Measurements from ENCODE around the gene TMEM174.

The TMEM174 gene

DNA sequence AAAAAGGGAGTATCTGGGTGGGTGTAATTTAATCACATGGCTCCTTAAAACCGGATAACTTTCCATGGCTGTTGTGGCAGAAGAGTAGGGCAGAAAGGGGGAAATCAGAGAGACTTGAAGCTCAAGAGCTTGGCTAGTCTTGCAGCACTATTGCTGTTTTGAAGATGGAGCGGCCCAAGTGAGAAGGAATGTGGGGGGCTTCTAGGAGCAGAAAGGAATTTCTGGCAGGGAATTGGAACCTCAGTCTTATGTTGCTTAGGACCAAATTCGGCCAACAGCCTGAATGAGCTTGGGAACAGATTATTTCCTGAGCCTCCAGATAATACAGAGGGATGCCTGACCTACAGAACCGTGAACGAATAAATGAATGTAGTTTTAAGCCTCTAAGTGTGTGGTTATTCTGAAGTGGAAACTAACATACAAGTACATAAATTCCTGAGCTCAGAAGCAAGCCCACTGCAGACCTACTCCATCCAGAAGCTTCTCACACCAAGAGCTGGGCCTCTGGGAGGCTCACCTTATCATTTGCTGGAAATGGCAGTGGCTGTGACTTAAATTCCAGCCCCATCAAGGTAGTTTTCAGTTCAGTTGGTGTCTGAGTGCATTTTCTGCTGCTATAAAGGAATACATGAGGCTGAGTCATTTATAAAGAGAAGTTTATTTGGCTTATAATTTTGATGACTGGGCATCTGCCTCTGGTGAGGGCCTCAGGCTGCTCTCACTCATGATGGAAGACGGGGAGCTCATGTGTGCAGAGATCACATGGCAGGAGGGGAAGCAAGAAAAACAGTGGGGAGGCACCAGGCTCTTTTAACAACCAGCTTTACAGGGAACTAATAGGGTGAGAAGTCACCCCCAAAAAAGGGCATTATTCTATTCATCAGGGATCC is 15.3 kb upstream of the TMEM174 start:
- Histone ChIP-seq H3K36me3 (ENCODE audit: insufficient read depth, low read length) (no peaks in the 10 kb centered on the region), H3K4me3 (ENCODE audit: low read depth in 1 of 2, low read length in 2 of 2) (no peak overlapping the region), H3K27me3 (ENCODE audit: insufficient read depth, low read length, poor library complexity) (peaks cover 26% of the 10 kb centered on the region), H3K4me2 (ENCODE audit: insufficient read depth, low read length) (no peak overlapping the region), H3K79me2 (ENCODE audit: insufficient read depth, low read length) (no peaks in the 10 kb centered on the region), H3K9ac (ENCODE audit: low read depth, low read length) (no peak overlapping the region), H4K20me1 (ENCODE audit: insufficient read depth, low read length) (no peaks in the 10 kb centered on the region), H2AFZ (ENCODE audit: low read depth, low read length) (no peak overlapping the region), H3K9me3 (ENCODE audit: insufficient read depth, low read length, severe bottlenecking) (no peaks in the 10 kb centered on the region), H3K4me1 (ENCODE audit: insufficient read depth, low read length) (no peaks in the 10 kb centered on the region), H3K27ac (ENCODE audit: low read length) (no peak overlapping the region)
- TF ChIP-seq, protein P1, sequence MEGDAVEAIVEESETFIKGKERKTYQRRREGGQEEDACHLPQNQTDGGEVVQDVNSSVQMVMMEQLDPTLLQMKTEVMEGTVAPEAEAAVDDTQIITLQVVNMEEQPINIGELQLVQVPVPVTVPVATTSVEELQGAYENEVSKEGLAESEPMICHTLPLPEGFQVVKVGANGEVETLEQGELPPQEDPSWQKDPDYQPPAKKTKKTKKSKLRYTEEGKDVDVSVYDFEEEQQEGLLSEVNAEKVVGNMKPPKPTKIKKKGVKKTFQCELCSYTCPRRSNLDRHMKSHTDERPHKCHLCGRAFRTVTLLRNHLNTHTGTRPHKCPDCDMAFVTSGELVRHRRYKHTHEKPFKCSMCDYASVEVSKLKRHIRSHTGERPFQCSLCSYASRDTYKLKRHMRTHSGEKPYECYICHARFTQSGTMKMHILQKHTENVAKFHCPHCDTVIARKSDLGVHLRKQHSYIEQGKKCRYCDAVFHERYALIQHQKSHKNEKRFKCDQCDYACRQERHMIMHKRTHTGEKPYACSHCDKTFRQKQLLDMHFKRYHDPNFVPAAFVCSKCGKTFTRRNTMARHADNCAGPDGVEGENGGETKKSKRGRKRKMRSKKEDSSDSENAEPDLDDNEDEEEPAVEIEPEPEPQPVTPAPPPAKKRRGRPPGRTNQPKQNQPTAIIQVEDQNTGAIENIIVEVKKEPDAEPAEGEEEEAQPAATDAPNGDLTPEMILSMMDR (IDR thresholded peaks at IDR 0.05; ENCODE audit: borderline replicate concordance, extremely low read depth, low read length, poor library complexity, severe bottlenecking): no peak
- no peak for TF ChIP-seq EZH2 (IDR thresholded peaks at IDR 0.05; ENCODE audit: borderline replicate concordance, low read depth, low read length, severe bottlenecking)
- ATAC-seq (ENCODE audit: insufficient read depth, low read depth) (no peak), DNase-seq (no peak)

GRCh38 chr5:73158313-73158712 is 14.7 kb upstream of the TMEM174 start:
- no peak for TF ChIP-seq EZH2 (IDR thresholded peaks at IDR 0.05; ENCODE audit: borderline replicate concordance, low read depth, low read length, severe bottlenecking)
- TF ChIP-seq, protein P1 (IDR thresholded peaks at IDR 0.05; ENCODE audit: borderline replicate concordance, extremely low read depth, low read length, poor library complexity, severe bottlenecking): no peak
- ATAC-seq (ENCODE audit: insufficient read depth, low read depth): no peak
- peaks cover 27% of the 10 kb centered on the region for H3K27me3 ChIP-seq (ENCODE audit: insufficient read depth, low read length, poor library complexity)

DNA sequence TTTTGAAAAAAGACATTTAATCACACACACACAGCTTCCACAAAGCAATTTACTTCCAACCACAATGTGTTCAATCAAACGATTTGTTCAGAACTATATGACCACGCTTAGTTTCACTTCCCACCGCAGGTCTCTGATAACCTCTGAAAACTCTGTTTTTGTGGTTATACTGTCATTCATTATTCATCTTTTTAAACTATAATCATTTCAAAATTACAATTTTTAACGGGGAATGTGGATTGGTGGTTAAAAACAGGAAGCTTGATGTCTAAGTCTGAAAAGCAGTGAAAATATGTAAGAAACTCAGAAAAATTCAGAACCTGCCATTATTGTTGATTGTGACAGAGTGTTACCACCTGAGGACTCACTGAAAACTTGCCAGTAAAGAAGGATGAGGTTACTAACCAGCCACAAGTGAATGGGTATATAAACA is 12.7 kb upstream of the TMEM174 start:
- no peaks in the 10 kb centered on the region for H4K20me1 ChIP-seq (ENCODE audit: insufficient read depth, low read length)
- H2AFZ ChIP-seq (ENCODE audit: low read depth, low read length): no peak overlapping the region
- H3K4me2 ChIP-seq (ENCODE audit: insufficient read depth, low read length): no peak overlapping the region
- ATAC-seq (ENCODE audit: insufficient read depth, low read depth) (peak; percentile 92), DNase-seq (peak; percentile 18)
- H3K4me1 ChIP-seq (ENCODE audit: insufficient read depth, low read length): no peaks in the 10 kb centered on the region
- H3K27me3 ChIP-seq (ENCODE audit: insufficient read depth, low read length, poor library complexity): peaks cover 19% of the 10 kb centered on the region
- H3K36me3 ChIP-seq (ENCODE audit: insufficient read depth, low read length): no peaks in the 10 kb centered on the region
- no peaks in the 10 kb centered on the region for H3K79me2 ChIP-seq (ENCODE audit: insufficient read depth, low read length)
- no peak overlapping the region for H3K27ac ChIP-seq (ENCODE audit: low read length)
- H3K9me3 ChIP-seq (ENCODE audit: insufficient read depth, low read length, severe bottlenecking): no peaks in the 10 kb centered on the region
- no peak overlapping the region for H3K9ac ChIP-seq (ENCODE audit: low read depth, low read length)
- no peak overlapping the region for H3K4me3 ChIP-seq (ENCODE audit: low read depth in 1 of 2, low read length in 2 of 2)
- TF ChIP-seq EZH2 (IDR thresholded peaks at IDR 0.05; ENCODE audit: borderline replicate concordance, low read depth, low read length, severe bottlenecking): no peak
- TF ChIP-seq, protein P1 (IDR thresholded peaks at IDR 0.05; ENCODE audit: borderline replicate concordance, extremely low read depth, low read length, poor library complexity, severe bottlenecking): no peak

More at GRCh38 chr5:73158313-73158712, 14.7 kb upstream of the TMEM174 start:
- H3K4me1 ChIP-seq (ENCODE audit: insufficient read depth, low read length): no peaks in the 10 kb centered on the region
- H3K4me2 ChIP-seq (ENCODE audit: insufficient read depth, low read length): no peak overlapping the region
- no peak overlapping the region for H3K9ac ChIP-seq (ENCODE audit: low read depth, low read length)
- no peaks in the 10 kb centered on the region for H3K36me3 ChIP-seq (ENCODE audit: insufficient read depth, low read length)
- H2AFZ ChIP-seq (ENCODE audit: low read depth, low read length): no peak overlapping the region
- no peaks in the 10 kb centered on the region for H4K20me1 ChIP-seq (ENCODE audit: insufficient read depth, low read length)
- H3K79me2 ChIP-seq (ENCODE audit: insufficient read depth, low read length): no peaks in the 10 kb centered on the region
- no peak overlapping the region for H3K27ac ChIP-seq (ENCODE audit: low read length)
- H3K9me3 ChIP-seq (ENCODE audit: insufficient read depth, low read length, severe bottlenecking): no peaks in the 10 kb centered on the region
- no peak overlapping the region for H3K4me3 ChIP-seq (ENCODE audit: low read depth in 1 of 2, low read length in 2 of 2)
- no peak for DNase-seq

Data from DND-41 (cell line).